Trophoblast cell (in vitro differentiated cells and primary cell): ENCODE results near the gene SEMA4A.

Experiments
- DNase-seq, 2 donors: peaks; one replicate each; pipeline ENCODE4 v3.0.0-alpha.2; 2016
- H2AFZ ChIP-seq: 2 replicates; pipeline ENCODE4 v1.6.1; 2013; ENCODE audit warnings: low read length, moderate library complexity, mild to moderate bottlenecking; ENCODE audit not compliant: insufficient read depth, poor library complexity
- H2AK5ac ChIP-seq: 2 replicates; pipeline ENCODE4 v1.6.1; 2013; ENCODE audit warnings: mild to moderate bottlenecking, low read length
- H2BK120ac ChIP-seq: 2 replicates; pipeline ENCODE4 v1.6.1; 2013; ENCODE audit warnings: low read length, mild to moderate bottlenecking, moderate library complexity; ENCODE audit not compliant: insufficient read depth, poor library complexity
- H2BK12ac ChIP-seq: 2 replicates; pipeline ENCODE4 v1.6.1; 2013; ENCODE audit warnings: mild to moderate bottlenecking, low read length, moderate library complexity
- H2BK5ac ChIP-seq: 2 replicates; pipeline ENCODE4 v1.6.1; 2013; ENCODE audit warnings: low read length, low read depth, moderate library complexity, mild to moderate bottlenecking; ENCODE audit not compliant: poor library complexity
- H3K14ac ChIP-seq: 2 replicates; pipeline ENCODE4 v1.6.1; 2013; ENCODE audit warnings: mild to moderate bottlenecking, low read length
- H3K18ac ChIP-seq: 2 replicates; pipeline ENCODE4 v1.6.1; 2013; ENCODE audit warnings: mild to moderate bottlenecking, low read length
- H3K23ac ChIP-seq: 2 replicates; pipeline ENCODE4 v1.6.1; 2013; ENCODE audit warnings: low read length
- H3K27ac ChIP-seq: 2 replicates; pipeline ENCODE4 v1.5.1; 2013; ENCODE audit warnings: low read depth, mild to moderate bottlenecking, inconsistent platforms, low read length, moderate library complexity
- H3K27me3 ChIP-seq: 2 replicates; pipeline ENCODE4 v1.6.1; 2013; ENCODE audit warnings: inconsistent platforms, mild to moderate bottlenecking, low read length, moderate library complexity; ENCODE audit not compliant: insufficient read depth
- H3K36me3 ChIP-seq, 2 experiments: 1 replicate in 1 of 2; 2 replicates in 1 of 2; pipeline ENCODE4 v1.6.1; 2013; ENCODE audit warnings: low read length in 2 of 2, mild to moderate bottlenecking in 2 of 2, moderate library complexity in 1 of 2; ENCODE audit not compliant: insufficient read depth in 2 of 2, control insufficient read depth in 1 of 2
- H3K4ac ChIP-seq: 2 replicates; pipeline ENCODE4 v1.6.1; 2013; ENCODE audit warnings: low read depth, mild to moderate bottlenecking, low read length, moderate library complexity
- H3K4me1 ChIP-seq, 2 experiments: 1 replicate in 1 of 2; 2 replicates in 1 of 2; pipeline ENCODE4 v1.6.1; 2013; ENCODE audit warnings: low read length in 2 of 2, mild to moderate bottlenecking in 2 of 2, moderate library complexity in 1 of 2; ENCODE audit not compliant: insufficient read depth in 2 of 2, control insufficient read depth in 1 of 2
- H3K4me2 ChIP-seq: 2 replicates; pipeline ENCODE4 v1.6.1; 2013; ENCODE audit warnings: inconsistent platforms, mild to moderate bottlenecking, low read length, moderate library complexity
- H3K4me3 ChIP-seq: 2 replicates; pipeline ENCODE4 v1.5.1; 2013; ENCODE audit warnings: mild to moderate bottlenecking, low read depth, low read length, inconsistent platforms
- H3K79me1 ChIP-seq: one replicate; pipeline ENCODE4 v1.6.1; 2013; ENCODE audit warnings: low read length
- H3K79me2 ChIP-seq: 2 replicates; pipeline ENCODE4 v1.6.1; 2013; ENCODE audit warnings: low read length, mild to moderate bottlenecking; ENCODE audit not compliant: control insufficient read depth, insufficient read depth, poor library complexity
- H3K9ac ChIP-seq: 2 replicates; pipeline ENCODE4 v1.6.1; 2013; ENCODE audit warnings: mild to moderate bottlenecking, low read length
- H3K9me3 ChIP-seq: 2 replicates; pipeline ENCODE4 v1.6.1; 2013; ENCODE audit warnings: low read depth, mild to moderate bottlenecking, control low read depth, inconsistent platforms, low read length; ENCODE audit not compliant: insufficient read depth
- H4K12ac ChIP-seq: 2 replicates; pipeline ENCODE4 v1.6.1; 2013; ENCODE audit warnings: low read depth, mild to moderate bottlenecking, low read length, moderate library complexity
- H4K8ac ChIP-seq: 2 replicates; pipeline ENCODE4 v1.6.1; 2013; ENCODE audit warnings: low read depth, mild to moderate bottlenecking, low read length, moderate library complexity
- H4K91ac ChIP-seq: one replicate; pipeline ENCODE4 v1.6.1; 2013; ENCODE audit warnings: low read depth, mild to moderate bottlenecking, low read length, moderate library complexity
- WGBS: extraction: QIAGEN DNeasy Blood & Tissue Kit; methylation state at CpG from one replicate; pipeline ENCODE4 v1.1.7; 2013; ENCODE audit warnings: missing lambda C conversion rate; ENCODE audit not compliant: insufficient read length, insufficient coverage; ENCODE audit errors: extremely low coverage; 5-methylcytosine and 5-hydroxymethylcytosine counted together

SEMA4A gene

GRCh38 chr1:156160743-156161171 lies 7.4 kb downstream of the SEMA4A start:
- no peak overlapping the region for H4K8ac ChIP-seq
- H4K91ac ChIP-seq: no peak overlapping the region
- WGBS: no CpG with 5 or more reads among the region's 22 CpGs
- H3K4me2 ChIP-seq: peak overlapping the region; percentile 60
- no peak overlapping the region for H2BK12ac ChIP-seq
- H4K12ac ChIP-seq: no peak overlapping the region
- H3K27ac ChIP-seq: no peak overlapping the region
- H3K36me3 ChIP-seq: no peaks in the 10 kb centered on the region
- H3K4me3 ChIP-seq: no peak overlapping the region
- no peak overlapping the region for H3K23ac ChIP-seq
- no peak overlapping the region for H2AK5ac ChIP-seq
- H3K27me3 ChIP-seq: no peaks in the 10 kb centered on the region
- no peak overlapping the region for H3K14ac ChIP-seq
- DNase-seq: peak in 1 of 2 donors; percentile 49
- H3K9ac ChIP-seq: no peak overlapping the region
- H2BK5ac ChIP-seq: no peak overlapping the region
- peaks cover 2% of the 10 kb centered on the region for H3K9me3 ChIP-seq
- H2AFZ ChIP-seq: peak overlapping the region; percentile 19
- no peak overlapping the region for H2BK120ac ChIP-seq
- H3K79me1 ChIP-seq: peaks cover 3% of the 10 kb centered on the region
- peaks cover 5 to 6% of the 10 kb centered on the region in 2 experiments for H3K4me1 ChIP-seq
- no peak overlapping the region for H3K4ac ChIP-seq
- H3K79me2 ChIP-seq: peaks cover 2% of the 10 kb centered on the region
- H3K18ac ChIP-seq: no peak overlapping the region

- Histone ChIP-seq H3K27ac (no peak overlapping the region), H4K91ac (no peak overlapping the region), H3K27me3 (no peaks in the 10 kb centered on the region), H2AFZ (no peak overlapping the region), H3K79me2 (peaks cover 2% of the 10 kb centered on the region), H3K79me1 (peaks cover 3% of the 10 kb centered on the region), H3K4me1 (peaks cover 5 to 6% of the 10 kb centered on the region in 2 experiments), H3K9me3 (peaks cover 2% of the 10 kb centered on the region), H2BK120ac (no peak overlapping the region), H3K9ac (no peak overlapping the region), H3K4me2 (no peak overlapping the region), H3K18ac (no peak overlapping the region), H2BK5ac (no peak overlapping the region), H4K8ac (no peak overlapping the region), H3K4ac (no peak overlapping the region), H3K4me3 (no peak overlapping the region), H3K23ac (no peak overlapping the region), H3K14ac (no peak overlapping the region), H4K12ac (no peak overlapping the region), H2AK5ac (no peak overlapping the region), H2BK12ac (no peak overlapping the region), H3K36me3 (no peaks in the 10 kb centered on the region)
- WGBS: no CpG with 5 or more reads among the region's 5 CpGs
- no peak for DNase-seq
These were observed 9.1 kb downstream of the SEMA4A start for GRCh38 chr1:156162430-156163037.

- peaks cover 2% of the 10 kb centered on the region for H3K9me3 ChIP-seq
- peaks cover 3% of the 10 kb centered on the region for H3K79me1 ChIP-seq
- peaks cover 5 to 6% of the 10 kb centered on the region in 2 experiments for H3K4me1 ChIP-seq
- H4K91ac ChIP-seq: no peak overlapping the region
- no peak overlapping the region for H2BK12ac ChIP-seq
- no peak overlapping the region for H3K14ac ChIP-seq
- no peak for DNase-seq
- no peak overlapping the region for H3K27ac ChIP-seq
- no peak overlapping the region for H3K4me3 ChIP-seq
- H2BK5ac ChIP-seq: no peak overlapping the region
- no peaks in the 10 kb centered on the region for H3K27me3 ChIP-seq
- no peak overlapping the region for H3K23ac ChIP-seq
- H3K36me3 ChIP-seq: no peaks in the 10 kb centered on the region
- H2AFZ ChIP-seq: no peak overlapping the region
- H3K4me2 ChIP-seq: no peak overlapping the region
- H4K8ac ChIP-seq: no peak overlapping the region
- no peak overlapping the region for H4K12ac ChIP-seq
- no peak overlapping the region for H2AK5ac ChIP-seq
- H3K18ac ChIP-seq: no peak overlapping the region
- peaks cover 2% of the 10 kb centered on the region for H3K79me2 ChIP-seq
- WGBS: no CpG with 5 or more reads among the region's 1 CpG
- no peak overlapping the region for H3K9ac ChIP-seq
- no peak overlapping the region for H2BK120ac ChIP-seq
- H3K4ac ChIP-seq: no peak overlapping the region
These were observed 10.3 kb downstream of the SEMA4A start for GRCh38 chr1:156163712-156164111.

- Histone ChIP-seq H3K14ac (no peak overlapping the region), H4K91ac (no peak overlapping the region), H3K4me2 (no peak overlapping the region), H3K27me3 (no peaks in the 10 kb centered on the region), H3K18ac (no peak overlapping the region), H4K8ac (no peak overlapping the region), H2BK12ac (no peak overlapping the region), H3K36me3 (no peaks in the 10 kb centered on the region), H3K79me1 (peaks cover 3% of the 10 kb centered on the region), H2BK120ac (no peak overlapping the region), H3K23ac (no peak overlapping the region), H2AFZ (no peak overlapping the region), H3K4me1 (peaks cover 5 to 6% of the 10 kb centered on the region in 2 experiments), H3K4ac (no peak overlapping the region), H3K79me2 (peaks cover 2% of the 10 kb centered on the region), H3K27ac (no peak overlapping the region), H3K9me3 (peaks cover 2% of the 10 kb centered on the region), H2BK5ac (no peak overlapping the region), H2AK5ac (no peak overlapping the region), H4K12ac (no peak overlapping the region), H3K4me3 (no peak overlapping the region), H3K9ac (no peak overlapping the region)
- no peak for DNase-seq
- WGBS: no CpG with 5 or more reads among the region's 6 CpGs
These were observed 10.9 kb downstream of the SEMA4A start for GRCh38 chr1:156164125-156164831.
